B cell (primary cell): ENCODE measurements around the gene MORF4L1. TPM values are rescaled to one million over a fixed set of nuclear protein-coding genes. Genes with fewer than 3 reads are reported as not detected.

ENCODE experiments used
- ATAC-seq: fragments of 200-7000 bp; cut with Tn5 transposase; one replicate; pipeline ENCODE4 v1.10.0; 2021; ENCODE audit warnings: low read depth, mild to moderate bottlenecking, moderate number of reproducible peaks, moderate library complexity
- CTCF ChIA-PET: fragments of 350-600 bp; sonication (Branson Sonifier 250); formaldehyde crosslinking; loops from one replicate; lab custom pipeline; 2021; ENCODE audit warnings: antibody characterized with exemption, inconsistent platforms; lab: Charles Lee
- POLR2A ChIA-PET: fragments of 350-600 bp; sonication (Branson Sonifier 250); formaldehyde crosslinking; loops from one replicate; lab custom pipeline; 2021; ENCODE audit warnings: antibody characterized with exemption; lab: Charles Lee
- DNase-seq: peaks from one replicate; pipeline ENCODE4 v3.0.0; 2013
- H2AFZ ChIP-seq: 2 replicates; pipeline ENCODE4 v1.6.1; 2012; ENCODE audit warnings: mild to moderate bottlenecking, low read depth, low read length; ENCODE audit not compliant: insufficient read depth, poor library complexity, severe bottlenecking
- H3K27ac ChIP-seq, 2 donors: 1 replicate in 1 of 2; 2 replicates in 1 of 2; pipeline ENCODE4 v1.5.1; 2012 to 2013; ENCODE audit warnings: low read length in 2 of 2, mild to moderate bottlenecking in 2 of 2, moderate library complexity in 1 of 2
- H3K27me3 ChIP-seq, 4 experiments: fragments of 200-600 bp in 1 of 4; sonication (generic) in 1 of 4; replicated peaks in 1 of 4; 1 replicate in 2 of 4; 2 replicates in 2 of 4; pipeline versions ENCODE4 v1.6.1 to v1.7.0; 2013 to 2016; ENCODE audit warnings: low read length in 3 of 4, mild to moderate bottlenecking in 2 of 4, mixed read lengths in 1 of 4, moderate library complexity in 1 of 4; ENCODE audit not compliant: insufficient read depth in 4 of 4, control insufficient read depth in 3 of 4; ENCODE audit errors: control extremely low read depth in 1 of 4
- H3K36me3 ChIP-seq, 2 experiments: replicated peaks in 1 of 2; 1 replicate in 1 of 2; 2 replicates in 1 of 2; pipeline versions ENCODE4 v1.6.1 to v1.7.1; 2013; ENCODE audit warnings: low read length in 1 of 2; ENCODE audit not compliant: insufficient read depth in 2 of 2, control insufficient read depth in 1 of 2; ENCODE audit errors: control extremely low read depth in 1 of 2, extremely low read depth in 1 of 2
- H3K4me1 ChIP-seq, 2 donors: fragments of 200-600 bp in 1 of 2; sonication (generic) in 1 of 2; 1 replicate in 1 of 2; 2 replicates in 1 of 2; pipeline versions ENCODE4 v1.5.1 to v1.6.1; 2013 to 2017; ENCODE audit warnings: low read length in 2 of 2; ENCODE audit not compliant: control insufficient read depth in 2 of 2, insufficient read depth in 2 of 2
- H3K4me2 ChIP-seq: replicated peaks from 2 replicates; pipeline ENCODE3; 2012; ENCODE audit warnings: mild to moderate bottlenecking, low read depth, low read length; ENCODE audit not compliant: poor library complexity, severe bottlenecking
- H3K4me3 ChIP-seq, 5 experiments: fragments of 200-600 bp in 1 of 5; sonication (generic) in 1 of 5; 1 replicate in 3 of 5; 2 replicates in 2 of 5; pipeline versions ENCODE4 v1.5.1 to v1.7.0; 2011 to 2016; ENCODE audit warnings: low read length in 4 of 5, mild to moderate bottlenecking in 4 of 5, low read depth in 2 of 5, control low read depth in 1 of 5, moderate library complexity in 1 of 5; ENCODE audit not compliant: insufficient read depth in 1 of 5; ENCODE audit errors: control extremely low read depth in 1 of 5, extremely low read depth in 1 of 5
- H3K79me2 ChIP-seq: fragments of 200-600 bp; sonication (generic); one replicate; pipeline ENCODE4 v1.6.0; 2016; ENCODE audit warnings: low read length; ENCODE audit not compliant: control insufficient read depth, insufficient read depth
- H3K9ac ChIP-seq: fragments of 200-600 bp; sonication (generic); 2 replicates; pipeline ENCODE4 v1.6.1; 2017; ENCODE audit warnings: mild to moderate bottlenecking, low read length, moderate library complexity
- H3K9me3 ChIP-seq, 3 donors: one replicate each; pipeline versions ENCODE4 v1.6.1 to v1.7.1; 2013; ENCODE audit warnings: low read length in 2 of 3; ENCODE audit not compliant: control insufficient read depth in 2 of 3, insufficient read depth in 1 of 3; ENCODE audit errors: control extremely low read depth in 1 of 3
- H4K20me1 ChIP-seq: 2 replicates; pipeline ENCODE4 v1.6.0; 2012; ENCODE audit warnings: mild to moderate bottlenecking, low read length; ENCODE audit not compliant: insufficient read depth, control insufficient read depth, poor library complexity, severe bottlenecking
- H3K27ac Mint-ChIP-seq: one replicate; pipeline ENCODE4 v1.8.0; 2021; ENCODE audit warnings: mixed read lengths
- H3K27me3 Mint-ChIP-seq: one replicate; pipeline ENCODE4 v1.8.0; 2021; ENCODE audit warnings: mixed read lengths
- H3K4me1 Mint-ChIP-seq: one replicate; pipeline ENCODE4 v1.8.0; 2021; ENCODE audit warnings: mixed read lengths
- H3K4me3 Mint-ChIP-seq: one replicate; pipeline ENCODE4 v1.8.0; 2021; ENCODE audit warnings: mixed read lengths
- H3K9me3 Mint-ChIP-seq: one replicate; pipeline ENCODE4 v1.8.0; 2022; ENCODE audit warnings: mixed read lengths; ENCODE audit not compliant: insufficient read depth
- CTCF ChIP-seq: fragments of 200-600 bp; IDR thresholded peaks from one replicate; pipeline ENCODE4 v1.8.0; 2022; ENCODE audit warnings: antibody characterized with exemption, mild to moderate bottlenecking
- EZH2 ChIP-seq: IDR thresholded peaks from 2 replicates; pipeline ENCODE4 v1.6.1; 2012; ENCODE audit warnings: borderline replicate concordance, low read depth, mild to moderate bottlenecking, moderate library complexity, low read length; ENCODE audit not compliant: insufficient read depth, poor library complexity, severe bottlenecking
- whole genome bisulfite sequencing: methylation state at CpG from one replicate; pipeline ENCODE4 v1.1.5; 2013; ENCODE audit warnings: missing lambda C conversion rate; ENCODE audit not compliant: insufficient coverage; 5-methylcytosine and 5-hydroxymethylcytosine counted together
- intact Hi-C: fragments of 100-400 bp; cut with micrococcal nuclease; formaldehyde crosslinking; loops from one replicate; pipeline ENCODE4 v1.10.0; 2022
- polyA plus RNA-seq: library from polyadenylated mRNA; depleted of rRNA; stranded (reverse); fragments of >200 nt; gene quantifications from 2 replicates; pipeline ENCODE4 v1.2.3, GENCODE V29; 2012
- total RNA-seq, 2 donors: library from RNA; stranded (reverse); fragments of 120-200 nt in 1 of 2; gene quantifications; 1 replicate in 1 of 2; 2 replicates in 1 of 2; pipeline versions ENCODE4 v1.2.3 to v1.2.4, GENCODE V29; 2013 to 2022

The MORF4L1 gene
- total and polyA plus RNA-seq, 2 donors (not counting 1 experiment from before 2014, with no cell fraction given) = 79.0 to 242 TPM

GRCh38 chr15:78909791-78910228 is 37.1 kb downstream of the MORF4L1 start:
- POLR2A ChIA-PET = no interaction called here
- DNase-seq (peak; percentile 71), ATAC-seq (peak; percentile 50)
- intact Hi-C loops = loop anchor here (1.0 to 10.0 kb wide), 4 partner anchors 97 to 295 kb away; no protein-coding TSS in a partner anchor
- no peak overlapping the region for H3K4me3 ChIP-seq
- TF ChIP-seq CTCF = peak; percentile 79
- no peak for TF ChIP-seq EZH2
- no peaks in the 10 kb centered on the region for H3K27me3 Mint-ChIP-seq
- no peaks in the 10 kb centered on the region for H3K4me1 ChIP-seq
- H2AFZ ChIP-seq = no peak overlapping the region
- peaks cover 11% of the 10 kb centered on the region for H3K79me2 ChIP-seq
- peak overlapping the region; percentile 18 for H3K27ac Mint-ChIP-seq
- 77% methylated on average over 5 of the region's 5 CpGs for WGBS
- peaks cover 1 to 58% of the 10 kb centered on the region in 2 experiments for H3K36me3 ChIP-seq
- H4K20me1 ChIP-seq = peaks cover 26% of the 10 kb centered on the region
- H3K9ac ChIP-seq = no peak overlapping the region
- peaks cover 18% of the 10 kb centered on the region for H3K4me1 Mint-ChIP-seq
- no peak overlapping the region for H3K4me2 ChIP-seq
- no peaks in the 10 kb centered on the region for H3K9me3 Mint-ChIP-seq
- H3K9me3 ChIP-seq = no peaks in the 10 kb centered on the region
- CTCF ChIA-PET = interaction anchor here (0.6 to 11.4 kb wide), 27 partner anchors 9 to 274 kb away, joined by 3 to 248 read pairs (median 5); partner anchors contain the start of gene CTSH
- H3K27ac ChIP-seq = no peak overlapping the region
- no peaks in the 10 kb centered on the region for H3K27me3 ChIP-seq
- no peak overlapping the region for H3K4me3 Mint-ChIP-seq

- H4K20me1 ChIP-seq = peaks cover 26% of the 10 kb centered on the region
- no peak overlapping the region for H3K4me3 Mint-ChIP-seq
- CTCF ChIA-PET = interaction anchor here (0.7 to 11.4 kb wide), 25 partner anchors 9 to 274 kb away, joined by 3 to 248 read pairs (median 6); partner anchors contain the start of gene CTSH
- peaks cover 11% of the 10 kb centered on the region for H3K79me2 ChIP-seq
- POLR2A ChIA-PET = no interaction called here
- no peak overlapping the region for H3K9ac ChIP-seq
- no peak for DNase-seq
- no peak overlapping the region for H3K4me2 ChIP-seq
- H3K9me3 Mint-ChIP-seq = no peaks in the 10 kb centered on the region
- peaks cover 21% of the 10 kb centered on the region for H3K4me1 Mint-ChIP-seq
- no peak for TF ChIP-seq EZH2
- no peak for TF ChIP-seq CTCF
- no peak overlapping the region for H3K27ac ChIP-seq
- H3K9me3 ChIP-seq = no peaks in the 10 kb centered on the region
- intact Hi-C loops = no loop called here
- no peak for ATAC-seq
- H3K27me3 Mint-ChIP-seq = no peaks in the 10 kb centered on the region
- peak overlapping the region; percentile 16 for H3K27ac Mint-ChIP-seq
- no peak overlapping the region for H3K4me3 ChIP-seq
- H2AFZ ChIP-seq = no peak overlapping the region
- H3K27me3 ChIP-seq = no peaks in the 10 kb centered on the region
- peaks cover 0 to 3% of the 10 kb centered on the region in 2 donors for H3K4me1 ChIP-seq
- peaks cover 1 to 58% of the 10 kb centered on the region in 2 experiments for H3K36me3 ChIP-seq
- WGBS = 95% methylated on average over 6 of the region's 7 CpGs
These were observed 37.6 kb downstream of the MORF4L1 start for GRCh38 chr15:78910271-78910670.
